ENCODE data around the gene FRRS1.
"Not testable (repeated sequence)": the region's sequence is repeated elsewhere in the genome, so short reads cannot be mapped to it uniquely, and the experiment has no call there.

The FRRS1 gene

GRCh38 chr1:99766378-99766800 lies at the start of gene FRRS1:
TSS of gene FRRS1 (minus strand) at chr1:99766635. CDS start at chr1:99748768, 17,867 bp downstream.
- DNase-seq (ENCODE audit: low spot score), result peak; percentile 48

GRCh38 chr1:99814373-99814900 lies 48.0 kb upstream of the FRRS1 start:
- DNase-seq (ENCODE audit: low spot score), result no peak

- no peak for DNase-seq (ENCODE audit: low spot score)
Observed at GRCh38 chr1:99811747-99812146, 45.3 kb upstream of the FRRS1 start.

GRCh38 chr1:99811075-99811474 lies 44.6 kb upstream of the FRRS1 start:
- DNase-seq (ENCODE audit: low spot score), result no peak

- peak; percentile 59 for DNase-seq (ENCODE audit: low spot score)
Observed at GRCh38 chr1:99808391-99809115, 42.1 kb upstream of the FRRS1 start.

- DNase-seq (ENCODE audit: low spot score), result no peak
Observed at GRCh38 chr1:99806882-99807281, 40.4 kb upstream of the FRRS1 start.

- no peak for DNase-seq (ENCODE audit: low spot score)
Observed at GRCh38 chr1:99801584-99801983, 35.1 kb upstream of the FRRS1 start.

- not testable (repeated sequence) for DNase-seq (ENCODE audit: low spot score)
Observed at GRCh38 chr1:99793861-99794260, 27.4 kb upstream of the FRRS1 start.

- no peak for DNase-seq (ENCODE audit: low spot score)
Observed at GRCh38 chr1:99789715-99790114, 23.3 kb upstream of the FRRS1 start.

- no peak for DNase-seq (ENCODE audit: low spot score)
Observed at GRCh38 chr1:99788896-99789295, 22.5 kb upstream of the FRRS1 start.

- no peak for DNase-seq (ENCODE audit: low spot score)
Observed at GRCh38 chr1:99786751-99787501, 20.5 kb upstream of the FRRS1 start.

GRCh38 chr1:99784809-99785255 lies 18.4 kb upstream of the FRRS1 start:
- DNase-seq (ENCODE audit: low spot score), result no peak

GRCh38 chr1:99784143-99784542 lies 17.7 kb upstream of the FRRS1 start:
- DNase-seq (ENCODE audit: low spot score), result no peak

- DNase-seq (ENCODE audit: low spot score), result no peak
Observed at GRCh38 chr1:99782920-99783319, 16.5 kb upstream of the FRRS1 start.

GRCh38 chr1:99782397-99782796 lies 16.0 kb upstream of the FRRS1 start:
- no peak for DNase-seq (ENCODE audit: low spot score)

GRCh38 chr1:99781798-99782197 lies 15.4 kb upstream of the FRRS1 start:
- DNase-seq (ENCODE audit: low spot score), result no peak

GRCh38 chr1:99777752-99778151 lies 11.3 kb upstream of the FRRS1 start:
- DNase-seq (ENCODE audit: low spot score), result no peak

- no peak for DNase-seq (ENCODE audit: low spot score)
Observed at GRCh38 chr1:99776120-99776519, 9.7 kb upstream of the FRRS1 start.

- DNase-seq (ENCODE audit: low spot score), result no peak
Observed at GRCh38 chr1:99772809-99773208, 6.4 kb upstream of the FRRS1 start.

GRCh38 chr1:99771513-99771918 lies 5.1 kb upstream of the FRRS1 start:
- no peak for DNase-seq (ENCODE audit: low spot score)

- no peak for DNase-seq (ENCODE audit: low spot score)
Observed at GRCh38 chr1:99768524-99769245, 2.2 kb upstream of the FRRS1 start.

- DNase-seq (ENCODE audit: low spot score), result no peak
Observed at GRCh38 chr1:99768104-99768503, 1.7 kb upstream of the FRRS1 start.

All from HuH-7 (cell line).